Fibroblast of the conjunctiva (primary cell): Measurements from ENCODE around the gene SNRPA.
"Not testable (repeated sequence)": the region's sequence is repeated elsewhere in the genome, so short reads cannot be mapped to it uniquely, and the experiment has no call there.

Source experiments
- DNase-seq: peaks from one replicate; pipeline ENCODE4 v3.0.0-alpha.2; 2010; ENCODE audit warnings: low read depth

The SNRPA gene

GRCh38 chr19:40721936-40722661, 28.9 kb upstream of the SNRPA start:
- no peak for DNase-seq

- DNase-seq: no peak
Measured at GRCh38 chr19:40723661-40724254, 27.2 kb upstream of the SNRPA start.

GRCh38 chr19:40724315-40724714, 26.7 kb upstream of the SNRPA start:
- no peak for DNase-seq

- DNase-seq: no peak
Measured at GRCh38 chr19:40724855-40725254, 26.1 kb upstream of the SNRPA start.

GRCh38 chr19:40726279-40726678, 24.7 kb upstream of the SNRPA start:
- DNase-seq: no peak

GRCh38 chr19:40730065-40730464, 20.9 kb upstream of the SNRPA start:
- DNase-seq: not testable (repeated sequence)

GRCh38 chr19:40732304-40732703, 18.7 kb upstream of the SNRPA start:
- DNase-seq: not testable (repeated sequence)

GRCh38 chr19:40733149-40733548, 17.9 kb upstream of the SNRPA start:
- DNase-seq: no peak

- no peak for DNase-seq
Measured at GRCh38 chr19:40735013-40735771, 15.8 kb upstream of the SNRPA start.

- DNase-seq: no peak
Measured at GRCh38 chr19:40736661-40737060, 14.3 kb upstream of the SNRPA start.

GRCh38 chr19:40737102-40737644, 13.8 kb upstream of the SNRPA start:
- no peak for DNase-seq

GRCh38 chr19:40739030-40739839, 11.8 kb upstream of the SNRPA start:
- no peak for DNase-seq

- no peak for DNase-seq
Measured at GRCh38 chr19:40739871-40740703, 10.9 kb upstream of the SNRPA start.

GRCh38 chr19:40740747-40741146, 10.3 kb upstream of the SNRPA start:
- DNase-seq: peak; percentile 68

GRCh38 chr19:40741527-40742390, 9.2 kb upstream of the SNRPA start:
- DNase-seq: no peak

GRCh38 chr19:40742477-40742876, 8.5 kb upstream of the SNRPA start:
- DNase-seq: no peak

GRCh38 chr19:40742886-40743285, 8.1 kb upstream of the SNRPA start:
- DNase-seq: no peak

- DNase-seq: no peak
Measured at GRCh38 chr19:40743926-40744325, 7.1 kb upstream of the SNRPA start.

- DNase-seq: no peak
Measured at GRCh38 chr19:40744554-40745401, 6.2 kb upstream of the SNRPA start.
